Fibroblast of mammary gland (primary cell): Measurements from ENCODE around the gene CDX2.

Source experiments
- DNase-seq: peaks from one replicate; pipeline ENCODE4 v3.0.0-alpha.2; 2010; ENCODE audit warnings: low read depth
- H3K4me3 ChIP-seq: 2 replicates; pipeline ENCODE4 v1.5.1; 2011; ENCODE audit warnings: low read depth, mild to moderate bottlenecking, low read length, moderate library complexity; ENCODE audit not compliant: control insufficient read depth
- TF ChIP-seq, protein P1 (sequence below): conservative IDR thresholded peaks from 2 replicates; pipeline ENCODE4 v1.5.1; 2011; ENCODE audit warnings: low read depth, low read length, inconsistent platforms; ENCODE audit not compliant: control insufficient read depth, insufficient read depth

Gene CDX2

DNA sequence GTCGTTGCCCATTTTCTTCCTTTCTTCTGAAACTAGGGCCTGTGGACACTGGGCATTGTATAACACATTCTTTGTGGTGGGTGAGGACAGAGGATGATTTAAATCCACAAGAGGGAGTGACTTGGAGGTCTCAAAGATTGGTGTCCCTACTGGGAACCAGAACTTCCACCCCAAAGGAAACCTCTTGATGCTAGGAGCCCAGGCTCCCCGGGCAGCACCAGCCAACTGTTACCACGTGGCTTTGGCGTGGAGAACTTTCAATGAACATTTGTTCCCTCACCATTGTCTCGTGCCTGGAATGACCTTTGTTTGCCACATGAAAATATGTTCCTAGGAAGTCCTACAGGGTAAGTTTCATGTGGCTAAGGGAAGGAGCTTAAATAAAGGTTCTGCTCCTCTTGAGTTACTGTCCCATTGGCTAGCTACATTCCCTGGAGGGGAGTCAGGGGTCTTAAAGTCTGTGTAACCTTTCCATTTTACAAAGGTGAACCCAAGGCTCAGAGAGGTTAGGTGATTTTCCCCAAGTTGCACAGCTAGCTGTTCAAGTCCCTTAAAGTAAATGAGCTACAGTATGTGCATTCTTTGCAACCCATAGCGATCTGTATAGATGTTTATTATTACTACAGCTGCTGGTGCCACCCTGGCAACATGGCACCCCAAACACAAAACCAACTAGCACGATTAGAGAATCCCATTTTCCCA is 5.0 kb upstream of the CDX2 start:
- no peak for DNase-seq
- TF ChIP-seq, protein P1, sequence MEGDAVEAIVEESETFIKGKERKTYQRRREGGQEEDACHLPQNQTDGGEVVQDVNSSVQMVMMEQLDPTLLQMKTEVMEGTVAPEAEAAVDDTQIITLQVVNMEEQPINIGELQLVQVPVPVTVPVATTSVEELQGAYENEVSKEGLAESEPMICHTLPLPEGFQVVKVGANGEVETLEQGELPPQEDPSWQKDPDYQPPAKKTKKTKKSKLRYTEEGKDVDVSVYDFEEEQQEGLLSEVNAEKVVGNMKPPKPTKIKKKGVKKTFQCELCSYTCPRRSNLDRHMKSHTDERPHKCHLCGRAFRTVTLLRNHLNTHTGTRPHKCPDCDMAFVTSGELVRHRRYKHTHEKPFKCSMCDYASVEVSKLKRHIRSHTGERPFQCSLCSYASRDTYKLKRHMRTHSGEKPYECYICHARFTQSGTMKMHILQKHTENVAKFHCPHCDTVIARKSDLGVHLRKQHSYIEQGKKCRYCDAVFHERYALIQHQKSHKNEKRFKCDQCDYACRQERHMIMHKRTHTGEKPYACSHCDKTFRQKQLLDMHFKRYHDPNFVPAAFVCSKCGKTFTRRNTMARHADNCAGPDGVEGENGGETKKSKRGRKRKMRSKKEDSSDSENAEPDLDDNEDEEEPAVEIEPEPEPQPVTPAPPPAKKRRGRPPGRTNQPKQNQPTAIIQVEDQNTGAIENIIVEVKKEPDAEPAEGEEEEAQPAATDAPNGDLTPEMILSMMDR = no peak

DNA sequence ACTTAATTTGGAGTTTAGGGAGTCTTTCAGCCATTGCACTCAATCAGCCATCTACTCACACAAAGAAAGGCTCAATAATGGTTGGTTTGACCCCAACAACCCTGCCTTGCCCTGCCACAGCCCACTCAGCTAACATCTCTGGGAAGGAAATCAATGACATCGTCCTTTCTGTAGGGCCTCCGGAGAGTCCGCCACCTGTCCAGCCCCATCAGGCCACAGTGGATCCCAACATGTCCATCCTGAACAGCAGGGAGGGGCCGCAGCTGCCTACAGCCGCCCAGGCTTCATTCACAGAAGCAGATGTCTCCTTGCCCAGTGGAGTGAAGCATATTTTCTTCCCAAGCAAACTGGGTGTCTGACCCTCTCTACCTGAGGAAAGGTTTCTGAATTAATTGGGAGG is 4.2 kb upstream of the CDX2 start:
- TF ChIP-seq, protein P1 = no peak
- H3K4me3 ChIP-seq = no peak overlapping the region
- no peak for DNase-seq

More for the DNA sequence above, 5.0 kb upstream of the CDX2 start:
- H3K4me3 ChIP-seq = no peak overlapping the region

DNA sequence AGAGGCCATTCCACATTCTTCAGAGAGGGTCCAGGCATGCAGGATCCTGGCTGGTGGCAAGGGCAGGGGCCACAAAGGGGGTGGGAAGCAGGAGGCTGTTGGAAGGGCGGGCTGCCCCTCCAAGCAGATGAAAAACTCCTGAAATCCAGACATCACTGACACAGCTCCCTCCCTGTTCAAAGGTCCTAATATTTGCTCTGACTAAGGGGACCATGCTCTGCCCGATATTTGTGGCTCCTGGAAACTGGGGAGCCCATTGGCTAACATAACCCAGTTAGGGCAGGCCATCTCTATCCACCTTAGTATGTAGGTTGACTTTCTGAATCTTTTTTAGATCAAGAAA is 3.3 kb upstream of the CDX2 start:
- TF ChIP-seq, protein P1 = no peak
- no peak overlapping the region for H3K4me3 ChIP-seq
- DNase-seq = no peak

DNA sequence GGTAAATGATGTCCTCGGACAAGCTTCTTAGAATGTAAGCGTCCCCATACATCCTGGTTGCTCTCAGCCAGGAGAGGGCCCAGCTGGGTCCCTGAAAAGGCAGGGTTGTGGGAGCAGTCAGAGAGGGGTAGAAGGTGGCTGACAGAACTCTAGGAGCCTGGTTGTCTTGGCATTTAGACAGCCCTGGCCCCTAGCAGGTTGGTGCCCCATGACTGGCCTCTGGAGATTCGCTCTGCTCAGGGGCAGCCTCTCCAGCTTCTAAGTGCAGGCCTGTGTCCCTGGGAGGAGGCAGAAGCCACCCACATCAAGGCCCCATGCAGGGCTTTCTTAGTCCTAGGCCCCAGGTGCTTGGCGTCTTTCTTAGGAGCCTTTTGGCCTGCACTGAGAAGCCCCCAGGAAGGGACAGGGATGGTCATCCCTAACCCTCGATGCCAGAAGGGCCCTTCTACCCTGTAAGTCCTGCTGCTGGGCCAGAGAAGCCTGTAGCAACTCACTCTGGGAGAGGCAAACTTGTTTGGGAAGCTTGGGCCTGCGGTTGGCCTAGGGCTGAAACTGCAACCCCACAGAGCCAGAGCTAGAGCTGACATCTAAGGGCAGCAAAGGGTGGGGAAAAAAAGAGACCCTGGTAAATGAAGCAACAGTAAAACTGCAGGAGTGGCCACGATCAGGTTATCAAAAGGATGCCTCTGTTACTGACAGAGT is 2.8 kb upstream of the CDX2 start:
- no peak for DNase-seq
- H3K4me3 ChIP-seq = no peak overlapping the region
- TF ChIP-seq, protein P1 = no peak

DNA sequence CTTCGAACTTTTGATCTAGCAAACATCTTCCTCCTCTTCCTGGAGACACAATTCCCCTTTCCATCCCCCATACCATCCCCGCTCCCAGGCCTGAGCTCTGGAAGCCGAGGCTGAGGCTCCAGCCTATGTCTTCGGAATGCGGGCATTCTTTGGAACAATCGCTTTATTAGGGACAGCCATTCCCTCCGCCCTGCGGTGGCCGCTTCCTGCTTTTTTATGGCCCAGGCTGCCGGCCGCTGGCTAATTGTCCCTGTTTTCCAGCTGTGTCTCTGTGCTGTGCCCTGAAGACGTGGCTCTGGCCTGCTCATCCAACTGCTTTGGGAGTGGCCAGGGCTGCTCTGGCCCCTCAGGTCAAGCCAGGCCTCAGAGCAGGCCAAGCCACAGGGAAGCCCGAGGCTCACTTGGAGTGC is 2.1 kb upstream of the CDX2 start:
- TF ChIP-seq, protein P1 = no peak
- no peak for DNase-seq
- no peak overlapping the region for H3K4me3 ChIP-seq

DNA sequence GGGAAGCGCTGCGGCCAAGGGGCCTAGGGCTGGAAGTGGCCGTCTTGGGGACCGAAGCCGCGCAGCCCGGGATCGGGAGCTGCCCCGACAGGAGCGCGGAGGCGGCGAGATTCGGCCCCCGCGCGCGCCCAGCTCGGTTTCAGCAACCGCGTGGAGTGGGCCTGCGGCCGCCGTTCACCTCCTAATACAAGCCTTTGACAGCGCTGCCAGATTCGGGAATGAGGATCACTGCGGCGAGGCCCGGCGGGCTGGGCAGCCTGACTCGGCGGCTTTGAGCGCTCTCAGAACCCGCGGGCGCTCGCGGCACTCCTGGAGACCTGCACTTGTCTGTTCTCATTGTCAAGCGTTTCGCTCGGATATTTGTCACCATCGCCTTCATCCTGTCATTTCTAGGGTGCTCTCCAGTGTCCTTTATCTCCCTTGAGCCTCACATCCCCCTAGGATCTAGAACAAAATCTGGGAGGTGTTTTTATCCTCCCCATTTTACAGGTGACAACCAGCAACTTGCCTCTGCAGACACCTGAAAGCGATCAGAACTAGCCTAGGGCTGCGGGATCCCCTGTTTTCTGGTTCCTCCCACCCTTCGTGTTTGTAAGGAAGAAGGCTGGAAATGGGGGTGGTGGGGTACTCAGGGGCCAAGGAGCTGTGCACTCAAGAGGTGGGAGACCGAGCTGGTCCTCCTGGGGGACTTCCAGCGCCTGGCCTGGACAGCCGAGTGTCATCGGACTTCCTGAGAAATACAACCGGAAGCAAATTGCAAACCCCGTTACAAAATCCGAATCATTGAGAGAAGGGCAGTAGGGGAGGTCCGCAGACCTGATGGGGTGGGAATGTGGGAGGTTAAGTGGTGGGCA is 1.5 kb upstream of the CDX2 start:
- no peak overlapping the region for H3K4me3 ChIP-seq
- DNase-seq = no peak

More for the DNA sequence above, 1.5 kb upstream of the CDX2 start:
- TF ChIP-seq, protein P1 = no peak
